DND-41 (cell line): Measurements from ENCODE around the gene PXK.
"Not testable (repeated sequence)": the region's sequence is repeated elsewhere in the genome, so short reads cannot be mapped to it uniquely, and the experiment has no call there.

Source experiments
- CTCF ChIP-seq: IDR thresholded peaks from 2 replicates; pipeline ENCODE4 v1.5.1; 2012; ENCODE audit warnings: borderline replicate concordance, low read length, moderate library complexity, mild to moderate bottlenecking; ENCODE audit not compliant: poor library complexity, severe bottlenecking; ENCODE audit errors: extremely low read depth
- EZH2 ChIP-seq: IDR thresholded peaks from 3 replicates; pipeline ENCODE4 v1.6.1; 2012; ENCODE audit warnings: borderline replicate concordance, low read depth, mild to moderate bottlenecking, moderate library complexity, low read length, inconsistent platforms; ENCODE audit not compliant: severe bottlenecking

DNA sequence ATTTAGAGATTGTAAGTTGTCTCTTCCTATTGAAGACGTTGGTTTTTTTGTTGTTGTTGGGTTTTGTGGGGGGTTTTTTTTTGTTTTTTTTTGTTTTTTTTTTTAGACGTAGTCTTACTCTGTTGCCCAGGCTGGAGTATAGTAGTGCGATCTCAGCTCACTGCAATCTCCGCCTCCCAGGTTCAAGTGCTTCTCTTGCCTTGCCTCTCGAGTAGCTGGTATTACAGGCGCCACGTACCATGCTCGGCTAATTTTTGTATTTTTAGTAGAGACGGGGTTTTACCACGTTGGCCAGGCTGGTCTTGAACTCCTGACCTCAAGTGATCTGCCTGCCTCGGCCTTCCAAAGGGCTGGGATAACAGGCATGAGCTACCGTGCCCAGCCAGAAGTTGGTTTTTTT is 6.5 kb downstream of the PXK start:
- not testable (repeated sequence) for TF ChIP-seq CTCF, EZH2
